HUES64 (cell line): ENCODE results near the gene AKNA.

ENCODE experiments used
- H3K27ac ChIP-seq: 2 replicates; pipeline ENCODE4 v1.7.0; 2013; ENCODE audit warnings: low read depth, low read length, inconsistent platforms
- H3K27me3 ChIP-seq: 2 replicates; pipeline ENCODE4 v1.6.1; 2013; ENCODE audit warnings: mild to moderate bottlenecking, low read length; ENCODE audit not compliant: insufficient read depth
- H3K36me3 ChIP-seq: 2 replicates; pipeline ENCODE4 v1.6.1; 2013; ENCODE audit warnings: mild to moderate bottlenecking, low read length; ENCODE audit not compliant: insufficient read depth
- H3K4me1 ChIP-seq: 2 replicates; pipeline ENCODE4 v1.6.1; 2013; ENCODE audit warnings: mild to moderate bottlenecking, low read length, moderate library complexity; ENCODE audit not compliant: insufficient read depth
- H3K4me3 ChIP-seq: 2 replicates; pipeline ENCODE4 v1.5.1; 2013; ENCODE audit warnings: mild to moderate bottlenecking, low read length, moderate library complexity
- H3K9ac ChIP-seq: 2 replicates; pipeline ENCODE4 v1.6.1; 2013; ENCODE audit warnings: mild to moderate bottlenecking, low read depth, low read length
- H3K9me3 ChIP-seq: 2 replicates; pipeline ENCODE4 v1.6.1; 2013; ENCODE audit warnings: low read depth, low read length; ENCODE audit not compliant: insufficient read depth
- WGBS: fragments of 150-250, 120-280 bp; methylation state at CpG from one replicate; pipeline ENCODE4 v1.1.7; 2013; ENCODE audit warnings: missing lambda C conversion rate; 5-methylcytosine and 5-hydroxymethylcytosine counted together

Gene AKNA

GRCh38 chr9:114404531-114404930 is 16.7 kb upstream of the AKNA start:
- no peak overlapping the region for H3K27ac ChIP-seq
- WGBS = 98% methylated on average over 2 of the region's 2 CpGs

GRCh38 chr9:114403153-114403756 is 15.5 kb upstream of the AKNA start:
- 95% methylated on average over 16 of the region's 16 CpGs for WGBS

More at GRCh38 chr9:114404531-114404930, 16.7 kb upstream of the AKNA start:
- Histone ChIP-seq H3K9me3 (no peaks in the 10 kb centered on the region), H3K4me1 (no peaks in the 10 kb centered on the region; the same call in 1 of the 2 replicates), H3K27me3 (no peaks in the 10 kb centered on the region), H3K9ac (no peak overlapping the region), H3K4me3 (no peak overlapping the region), H3K36me3 (no peaks in the 10 kb centered on the region)

GRCh38 chr9:114401344-114401743 is 13.6 kb upstream of the AKNA start:
- no peak overlapping the region for H3K27ac ChIP-seq
- H3K4me1 ChIP-seq = peaks cover 9% of the 10 kb centered on the region; the same call in 1 of the 2 replicates
- no peaks in the 10 kb centered on the region for H3K27me3 ChIP-seq
- H3K9me3 ChIP-seq = no peaks in the 10 kb centered on the region
- H3K36me3 ChIP-seq = no peaks in the 10 kb centered on the region
- WGBS = 81% methylated on average over 7 of the region's 7 CpGs
- no peak overlapping the region for H3K4me3 ChIP-seq
- H3K9ac ChIP-seq = no peak overlapping the region

More at GRCh38 chr9:114403153-114403756, 15.5 kb upstream of the AKNA start:
- Histone ChIP-seq H3K9ac (no peak overlapping the region), H3K36me3 (no peaks in the 10 kb centered on the region), H3K9me3 (no peaks in the 10 kb centered on the region), H3K27ac (no peak overlapping the region), H3K27me3 (no peaks in the 10 kb centered on the region), H3K4me3 (no peak overlapping the region), H3K4me1 (no peaks in the 10 kb centered on the region)

GRCh38 chr9:114400772-114401171 is 13.0 kb upstream of the AKNA start:
- no peak overlapping the region for H3K27ac ChIP-seq
- H3K9ac ChIP-seq = no peak overlapping the region
- H3K27me3 ChIP-seq = no peaks in the 10 kb centered on the region
- no peaks in the 10 kb centered on the region for H3K36me3 ChIP-seq
- 92% methylated on average over 2 of the region's 2 CpGs for WGBS
- H3K9me3 ChIP-seq = no peaks in the 10 kb centered on the region
- no peak overlapping the region for H3K4me3 ChIP-seq
- H3K4me1 ChIP-seq = peaks cover 9% of the 10 kb centered on the region; the same call in 1 of the 2 replicates

- H3K9me3 ChIP-seq = no peaks in the 10 kb centered on the region
- H3K4me3 ChIP-seq = no peak overlapping the region
- H3K36me3 ChIP-seq = no peaks in the 10 kb centered on the region
- no peak overlapping the region for H3K9ac ChIP-seq
- no peak overlapping the region for H3K27ac ChIP-seq
- H3K4me1 ChIP-seq = peaks cover 9% of the 10 kb centered on the region; the same call in 1 of the 2 replicates
- 70% methylated on average over 1 of the region's 1 CpG for WGBS
- no peaks in the 10 kb centered on the region for H3K27me3 ChIP-seq
Observed at GRCh38 chr9:114400219-114400618, 12.4 kb upstream of the AKNA start.

GRCh38 chr9:114399381-114399780 is 11.6 kb upstream of the AKNA start:
- Histone ChIP-seq H3K36me3 (no peaks in the 10 kb centered on the region), H3K4me1 (peaks cover 9% of the 10 kb centered on the region; the same call in 1 of the 2 replicates), H3K4me3 (no peak overlapping the region), H3K27ac (no peak overlapping the region), H3K9ac (no peak overlapping the region), H3K27me3 (no peaks in the 10 kb centered on the region), H3K9me3 (no peaks in the 10 kb centered on the region)
- WGBS = 98% methylated on average over 4 of the region's 4 CpGs

GRCh38 chr9:114397848-114398605 is 10.2 kb upstream of the AKNA start:
- no peaks in the 10 kb centered on the region for H3K36me3 ChIP-seq
- peaks cover 9% of the 10 kb centered on the region; the same call in 1 of the 2 replicates for H3K4me1 ChIP-seq
- no peaks in the 10 kb centered on the region for H3K9me3 ChIP-seq
- no peaks in the 10 kb centered on the region for H3K27me3 ChIP-seq
- under 1% methylated on average over 62 of the region's 66 CpGs for whole genome bisulfite sequencing
- peak overlapping the region; percentile 92 for H3K4me3 ChIP-seq
- peak overlapping the region; percentile 71 for H3K27ac ChIP-seq
- H3K9ac ChIP-seq = peak overlapping the region; percentile 77

GRCh38 chr9:114397219-114397847 is 9.6 kb upstream of the AKNA start:
- H3K27me3 ChIP-seq = no peaks in the 10 kb centered on the region
- H3K4me3 ChIP-seq = peak overlapping the region; percentile 92
- H3K36me3 ChIP-seq = no peaks in the 10 kb centered on the region
- WGBS = 24% methylated on average over 14 of the region's 14 CpGs
- peak overlapping the region; percentile 47; the same call in 1 of the 2 replicates for H3K27ac ChIP-seq
- H3K9me3 ChIP-seq = no peaks in the 10 kb centered on the region
- H3K4me1 ChIP-seq = peaks cover 9% of the 10 kb centered on the region; the same call in 1 of the 2 replicates
- peak overlapping the region; percentile 60 for H3K9ac ChIP-seq

- Histone ChIP-seq H3K4me3 (no peak overlapping the region), H3K36me3 (no peaks in the 10 kb centered on the region), H3K4me1 (peaks cover 9% of the 10 kb centered on the region; the same call in 1 of the 2 replicates), H3K9ac (0 out of 2 replicates have a peak overlapping the region, but pooled peaks have one; percentile 60), H3K27ac (peak overlapping the region; percentile 47; the same call in 1 of the 2 replicates), H3K27me3 (no peaks in the 10 kb centered on the region), H3K9me3 (no peaks in the 10 kb centered on the region)
- WGBS = 65% methylated on average over 15 of the region's 16 CpGs
Observed at GRCh38 chr9:114396558-114397218, 8.9 kb upstream of the AKNA start.

GRCh38 chr9:114395768-114396167 is 8.0 kb upstream of the AKNA start:
- H3K9me3 ChIP-seq = no peaks in the 10 kb centered on the region
- 91% methylated on average over 5 of the region's 5 CpGs for WGBS
- H3K4me1 ChIP-seq = peaks cover 9% of the 10 kb centered on the region; the same call in 1 of the 2 replicates
- H3K9ac ChIP-seq = no peak overlapping the region
- H3K36me3 ChIP-seq = no peaks in the 10 kb centered on the region
- no peaks in the 10 kb centered on the region for H3K27me3 ChIP-seq
- no peak overlapping the region for H3K27ac ChIP-seq
- no peak overlapping the region for H3K4me3 ChIP-seq

GRCh38 chr9:114395334-114395617 is 7.5 kb upstream of the AKNA start:
- H3K4me1 ChIP-seq = peaks cover 9% of the 10 kb centered on the region; the same call in 1 of the 2 replicates
- no peaks in the 10 kb centered on the region for H3K36me3 ChIP-seq
- no peak overlapping the region for H3K9ac ChIP-seq
- H3K27ac ChIP-seq = no peak overlapping the region
- no peaks in the 10 kb centered on the region for H3K9me3 ChIP-seq
- no peaks in the 10 kb centered on the region for H3K27me3 ChIP-seq
- WGBS = 73% methylated on average over 5 of the region's 5 CpGs
- no peak overlapping the region for H3K4me3 ChIP-seq
